NCI-H226 (cell line): ENCODE measurements around the gene CDKL5.
"Not testable (repeated sequence)": the region's sequence is repeated elsewhere in the genome, so short reads cannot be mapped to it uniquely, and the experiment has no call there.

Experiments used
- DNase-seq: peaks from one replicate; pipeline ENCODE4 v3.0.0-alpha.2; 2015

Gene CDKL5

GRCh38 chrX:18425199-18426003, at the start of gene CDKL5:
CDKL5 (plus strand) TSS chrX:18425608; CDS start chrX:18507097, 81,489 bp downstream.
- DNase-seq: peak; percentile 88

GRCh38 chrX:18377796-18378195, 47.6 kb upstream of the CDKL5 start:
- DNase-seq: no peak

GRCh38 chrX:18389966-18390365, 35.4 kb upstream of the CDKL5 start:
- no peak for DNase-seq

- DNase-seq: no peak
Observed at GRCh38 chrX:18390941-18391538, 34.4 kb upstream of the CDKL5 start.

GRCh38 chrX:18394477-18394876, 30.9 kb upstream of the CDKL5 start:
- DNase-seq: no peak

GRCh38 chrX:18401848-18402213, 23.6 kb upstream of the CDKL5 start:
- no peak for DNase-seq

- no peak for DNase-seq
Observed at GRCh38 chrX:18406531-18407266, 18.7 kb upstream of the CDKL5 start.

- no peak for DNase-seq
Observed at GRCh38 chrX:18410038-18410437, 15.4 kb upstream of the CDKL5 start.

- peak; percentile 26 for DNase-seq
Observed at GRCh38 chrX:18415386-18415785, 10.0 kb upstream of the CDKL5 start.

- peak; percentile 14 for DNase-seq
Observed at GRCh38 chrX:18422325-18422724, 3.1 kb upstream of the CDKL5 start.

GRCh38 chrX:18422886-18423285, 2.5 kb upstream of the CDKL5 start:
- no peak for DNase-seq

- no peak for DNase-seq
Observed at GRCh38 chrX:18424482-18425198, 768 bp upstream of the CDKL5 start.

GRCh38 chrX:18426004-18426320, 554 bp downstream of the CDKL5 start:
- DNase-seq: no peak

GRCh38 chrX:18428006-18428405, 2.6 kb downstream of the CDKL5 start:
- no peak for DNase-seq

- DNase-seq: not testable (repeated sequence)
Observed at GRCh38 chrX:18433288-18433687, 7.9 kb downstream of the CDKL5 start.

GRCh38 chrX:18434896-18435295, 9.5 kb downstream of the CDKL5 start:
- DNase-seq: no peak

GRCh38 chrX:18436017-18436416, 10.6 kb downstream of the CDKL5 start:
- DNase-seq: no peak

- no peak for DNase-seq
Observed at GRCh38 chrX:18440835-18441234, 15.4 kb downstream of the CDKL5 start.

GRCh38 chrX:18441780-18442367, 16.5 kb downstream of the CDKL5 start:
- DNase-seq: no peak

- DNase-seq: no peak
Observed at GRCh38 chrX:18448416-18448815, 23.0 kb downstream of the CDKL5 start.

GRCh38 chrX:18449236-18449635, 23.8 kb downstream of the CDKL5 start:
- no peak for DNase-seq

- no peak for DNase-seq
Observed at GRCh38 chrX:18455384-18455783, 30.0 kb downstream of the CDKL5 start.

- no peak for DNase-seq
Observed at GRCh38 chrX:18457000-18457399, 31.6 kb downstream of the CDKL5 start.
